Measurements from ENCODE around the gene CELF2.

The CELF2 gene

DNA sequence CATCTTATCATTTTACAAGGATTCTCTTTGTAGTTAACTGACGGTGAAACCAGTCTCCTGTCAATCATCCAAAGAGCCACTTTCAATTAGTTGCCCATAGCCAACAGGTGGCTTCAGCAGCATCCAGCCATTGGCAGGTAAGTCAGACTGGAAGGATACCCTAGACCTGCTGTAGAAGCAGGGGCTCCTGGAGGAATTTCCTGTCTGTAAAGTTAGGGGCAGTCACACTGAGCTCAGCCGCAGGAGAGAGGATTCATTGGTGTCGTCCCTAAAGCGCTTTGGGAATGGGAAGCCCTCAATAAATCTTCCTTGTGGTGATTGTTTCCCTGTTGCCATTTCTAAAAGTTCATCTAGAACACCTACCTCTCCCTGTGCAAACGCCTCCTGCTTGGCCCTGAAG is 140.4 kb downstream of the CELF2 start:
- no peak for DNase-seq

DNA sequence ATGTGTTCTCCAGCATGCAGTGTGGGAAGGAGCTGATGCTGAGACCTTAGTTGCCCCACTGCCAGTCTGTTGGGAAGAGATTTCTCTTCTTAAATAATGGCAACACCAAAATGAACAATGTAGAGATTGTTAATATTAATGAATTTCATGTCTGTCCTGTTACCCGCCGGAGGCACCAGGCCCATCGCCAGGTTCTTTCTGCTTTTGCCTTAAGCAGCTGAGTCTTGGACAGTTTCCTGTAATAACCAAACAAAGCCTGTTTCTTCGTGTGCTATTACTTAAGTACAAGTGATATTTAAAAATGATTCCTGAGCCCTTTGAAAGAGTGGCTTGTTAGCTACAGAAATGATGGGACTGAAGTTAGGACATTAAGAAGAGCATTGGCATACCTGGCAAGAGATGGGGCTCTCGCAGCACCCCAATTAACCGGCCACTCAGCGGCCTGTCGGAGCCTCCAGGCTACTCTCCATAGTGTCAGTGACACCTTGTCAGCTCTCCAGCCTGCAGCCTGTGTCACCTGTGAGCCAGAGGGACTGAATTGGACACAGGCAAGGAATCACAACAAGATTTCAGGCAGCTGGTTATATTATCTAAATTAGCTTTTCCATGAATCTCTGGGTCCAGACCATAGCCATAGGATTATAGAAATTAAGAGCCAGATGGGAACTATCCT is 142.0 kb downstream of the CELF2 start:
- DNase-seq, result no peak

DNA sequence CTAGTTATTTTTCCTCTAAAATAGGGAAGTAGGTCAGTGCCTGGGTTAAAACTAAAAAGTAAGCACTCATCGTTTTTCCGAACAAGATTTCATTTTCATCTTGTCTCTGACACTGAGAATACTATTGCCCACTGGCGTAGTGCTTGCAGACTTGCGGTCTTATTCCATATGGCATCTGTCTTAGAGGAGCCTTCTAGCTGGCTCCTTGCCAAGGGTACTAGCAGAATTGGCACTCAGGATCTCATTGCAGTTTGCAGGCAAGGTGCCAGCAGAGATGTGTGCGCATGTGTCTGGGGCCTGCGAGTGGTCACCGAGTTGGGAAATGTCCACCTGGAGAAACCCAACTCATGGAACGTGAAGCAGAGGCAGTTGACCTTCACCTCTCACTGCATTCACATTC is 143.4 kb downstream of the CELF2 start:
- no peak for DNase-seq

DNA sequence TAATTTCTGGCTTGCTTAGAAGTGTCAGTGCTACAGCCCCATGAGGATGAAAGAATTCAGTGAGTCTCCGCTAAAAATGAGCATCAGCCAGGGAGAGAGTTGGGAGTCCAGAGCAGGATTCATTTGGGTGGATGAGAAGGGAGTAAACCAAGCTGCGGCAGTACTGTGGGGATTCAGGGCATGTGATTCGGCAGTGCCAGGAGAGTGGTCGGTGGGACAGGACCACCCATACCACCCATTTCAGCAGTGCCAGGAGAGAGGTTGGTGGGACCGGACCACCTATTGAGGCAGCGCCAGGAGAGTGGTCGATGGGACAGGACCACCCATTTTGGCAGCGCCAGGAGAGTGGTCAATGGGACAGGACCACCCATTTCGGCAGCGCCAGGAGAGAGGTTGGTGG is 144.2 kb downstream of the CELF2 start:
- no peak for DNase-seq

DNA sequence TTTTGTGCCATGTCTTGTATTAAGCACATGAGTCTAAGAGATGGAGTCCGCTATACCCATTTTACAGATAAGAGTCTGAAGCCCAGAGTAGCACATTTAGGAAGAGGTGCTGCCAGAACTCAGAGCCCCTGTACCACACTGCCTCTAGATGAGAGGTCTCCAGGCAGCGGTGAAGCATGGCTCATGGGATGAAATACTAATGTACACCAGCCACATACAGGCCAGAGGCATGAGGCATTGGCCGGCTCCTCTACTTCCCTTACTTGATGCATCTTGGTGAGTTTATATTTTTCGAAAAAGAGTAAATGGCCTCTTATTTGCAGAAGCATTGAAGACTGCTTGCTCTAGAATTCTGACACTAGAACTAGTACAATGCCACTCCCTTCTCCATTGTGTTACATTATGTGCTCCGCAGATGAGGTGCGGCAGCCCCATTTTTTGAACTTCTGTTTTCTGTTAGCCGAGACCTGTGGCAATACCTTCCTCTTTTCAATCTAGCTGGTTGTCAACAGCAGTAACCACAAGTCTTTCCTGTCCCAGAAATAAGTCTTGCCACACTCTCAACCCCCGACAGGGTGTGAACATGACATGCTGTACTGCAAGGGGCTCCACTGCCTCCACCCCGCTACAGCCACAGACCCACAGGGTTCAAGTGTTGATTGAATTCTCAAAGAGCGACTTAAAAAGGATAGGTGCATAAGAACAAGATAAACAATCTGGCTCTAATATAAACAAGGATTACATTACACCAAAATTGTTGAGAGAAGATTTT is 145.3 kb downstream of the CELF2 start:
- DNase-seq, result no peak

DNA sequence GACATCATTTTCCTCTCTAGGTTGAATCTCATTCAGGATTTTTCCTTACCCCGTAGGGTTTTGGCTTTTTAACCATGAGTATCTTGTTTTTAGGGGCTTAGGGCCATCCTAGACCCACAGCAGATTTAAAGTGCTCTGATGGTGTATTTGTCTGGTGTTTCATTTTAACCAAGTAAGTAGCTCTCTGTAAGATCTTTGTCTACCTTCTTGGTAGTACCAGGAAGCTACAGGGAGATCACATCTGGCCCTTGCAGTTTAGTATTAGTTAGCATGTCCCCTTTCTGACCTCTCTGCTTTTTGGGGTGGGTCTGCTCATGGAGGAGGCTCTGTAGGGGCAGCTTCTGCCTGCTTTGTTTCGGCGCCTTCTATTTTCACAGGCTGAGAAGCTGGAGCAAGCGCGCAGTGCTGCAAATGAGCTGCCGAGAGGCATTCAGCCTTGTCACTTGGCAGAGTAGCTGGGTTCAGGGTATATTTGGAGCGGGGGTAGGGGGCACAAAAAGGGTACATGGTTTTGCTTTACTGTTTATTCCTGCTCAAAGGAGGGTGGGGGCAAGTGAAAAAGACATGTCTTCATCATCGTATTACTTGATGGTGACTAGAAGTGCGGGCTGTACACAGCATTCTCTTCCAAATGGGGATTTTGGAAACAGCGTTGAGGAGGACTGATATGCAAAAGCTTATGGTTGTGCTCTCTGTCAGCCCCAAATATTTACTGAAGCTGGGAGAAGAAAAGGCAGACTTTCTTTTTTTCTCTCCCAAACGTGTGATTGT is 146.3 kb downstream of the CELF2 start:
- no peak for DNase-seq

DNA sequence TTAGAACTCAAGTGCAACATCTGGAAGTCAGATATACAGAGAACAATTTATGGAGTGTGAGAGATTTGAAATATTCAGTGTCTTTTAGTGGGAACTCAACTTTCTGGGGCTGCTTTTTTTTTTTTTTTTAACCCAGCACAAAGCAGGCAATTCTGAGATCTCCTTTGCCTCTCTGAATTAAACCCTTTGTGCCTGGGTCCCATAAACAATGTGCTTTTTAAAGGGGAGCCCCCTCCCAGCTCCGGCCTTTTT is 146.8 kb downstream of the CELF2 start:
- no peak for DNase-seq

DNA sequence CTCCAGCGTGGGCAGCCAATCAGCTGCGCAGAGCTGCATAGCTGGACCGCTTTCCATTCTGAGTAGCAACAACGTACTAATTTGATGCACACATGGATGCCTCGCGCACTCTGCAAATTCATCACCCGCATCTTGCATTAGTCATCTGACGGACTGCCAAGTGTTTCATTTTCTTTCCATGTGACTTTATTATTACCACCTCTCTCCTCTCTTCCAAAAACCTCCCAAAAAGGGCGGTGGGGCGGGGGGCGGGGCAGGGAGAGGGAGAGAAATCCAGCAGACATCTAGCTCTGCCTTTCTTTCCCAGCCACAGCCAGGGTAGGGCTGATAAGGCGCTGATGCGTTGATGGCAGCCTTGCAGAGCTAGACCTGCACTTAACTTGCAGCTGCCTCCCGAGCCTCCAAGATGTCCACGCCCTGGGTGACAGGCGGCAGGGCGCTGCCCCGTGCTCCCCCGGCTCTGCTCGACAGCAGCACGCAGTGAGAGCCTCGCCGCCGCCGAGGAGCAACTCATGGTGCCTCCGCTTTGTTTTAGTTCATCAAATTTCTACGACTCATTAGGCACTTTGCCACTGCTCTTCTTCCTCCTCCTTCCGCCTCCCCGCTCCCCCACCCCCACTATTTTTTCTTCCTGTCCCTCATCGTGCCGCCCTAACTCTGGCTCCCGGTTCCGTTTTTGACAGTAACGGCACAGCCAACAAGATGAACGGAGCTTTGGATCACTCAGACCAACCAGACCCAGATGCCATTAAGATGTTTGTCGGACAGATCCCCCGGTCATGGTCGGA is 147.3 kb downstream of the CELF2 start:
- peak; percentile 46 for DNase-seq

DNA sequence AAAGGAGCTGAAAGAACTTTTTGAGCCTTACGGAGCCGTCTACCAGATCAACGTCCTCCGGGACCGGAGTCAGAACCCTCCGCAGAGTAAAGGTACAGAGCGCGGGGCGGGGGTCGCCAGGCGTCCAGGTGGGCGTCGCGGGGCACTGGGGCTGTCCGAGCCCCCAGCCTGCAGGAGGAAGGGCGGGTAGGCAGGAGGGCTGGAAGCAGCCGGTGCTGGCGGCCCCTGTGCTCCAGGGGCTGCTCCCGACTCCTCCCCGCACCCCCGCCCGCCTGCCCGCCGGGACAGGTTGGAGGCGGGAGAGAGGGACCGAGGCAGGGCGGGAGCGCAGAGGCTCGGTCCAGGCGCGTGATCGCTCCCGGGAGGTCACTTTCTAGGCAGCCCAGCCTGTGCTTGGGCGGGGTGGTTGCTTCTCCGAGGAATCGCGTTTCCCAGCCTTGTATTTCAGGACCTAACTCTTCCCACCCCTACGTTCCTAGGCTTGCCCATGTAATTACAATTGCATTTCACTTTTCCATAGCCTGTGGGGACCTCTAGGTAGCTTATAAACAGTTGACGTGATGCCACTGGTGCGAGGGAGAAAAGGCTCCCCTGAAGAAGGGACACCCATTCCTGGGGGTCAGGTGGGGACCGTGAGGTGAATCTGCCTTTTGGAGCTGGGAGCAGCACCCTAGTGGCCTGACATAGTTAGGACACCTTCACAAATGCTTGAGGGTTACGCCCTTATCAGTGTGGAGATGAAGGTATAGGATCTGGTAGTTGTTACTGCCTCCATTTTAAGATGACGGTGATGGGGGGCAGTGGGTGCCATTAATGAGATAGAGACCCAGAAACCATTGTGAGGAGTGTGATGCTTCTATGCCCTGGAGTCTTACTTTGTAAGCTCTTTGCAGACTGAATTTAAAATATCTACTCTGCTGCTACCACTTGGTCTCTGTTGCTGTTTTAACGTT is 148.2 kb downstream of the CELF2 start:
- peak; percentile 41 for DNase-seq

DNA sequence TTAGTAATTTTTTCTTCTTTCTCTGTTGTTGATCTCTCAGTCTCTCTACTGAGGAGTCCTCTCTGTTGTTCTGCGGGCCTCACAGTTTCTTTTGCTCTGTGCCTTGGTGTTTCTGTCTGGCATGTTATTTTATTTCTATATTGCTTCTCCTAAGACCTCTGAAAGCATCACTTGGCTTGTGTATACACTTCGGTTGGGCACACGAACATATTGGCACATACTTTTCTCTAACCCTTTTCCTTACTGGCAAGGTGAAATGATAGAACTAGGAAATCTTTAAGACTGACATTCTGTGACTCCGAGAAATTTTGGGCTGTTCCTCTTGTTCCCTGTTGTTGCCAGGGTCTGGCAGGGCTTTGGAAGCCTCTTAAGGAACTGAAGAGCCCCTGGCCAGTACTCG is 148.9 kb downstream of the CELF2 start:
- no peak for DNase-seq

DNA sequence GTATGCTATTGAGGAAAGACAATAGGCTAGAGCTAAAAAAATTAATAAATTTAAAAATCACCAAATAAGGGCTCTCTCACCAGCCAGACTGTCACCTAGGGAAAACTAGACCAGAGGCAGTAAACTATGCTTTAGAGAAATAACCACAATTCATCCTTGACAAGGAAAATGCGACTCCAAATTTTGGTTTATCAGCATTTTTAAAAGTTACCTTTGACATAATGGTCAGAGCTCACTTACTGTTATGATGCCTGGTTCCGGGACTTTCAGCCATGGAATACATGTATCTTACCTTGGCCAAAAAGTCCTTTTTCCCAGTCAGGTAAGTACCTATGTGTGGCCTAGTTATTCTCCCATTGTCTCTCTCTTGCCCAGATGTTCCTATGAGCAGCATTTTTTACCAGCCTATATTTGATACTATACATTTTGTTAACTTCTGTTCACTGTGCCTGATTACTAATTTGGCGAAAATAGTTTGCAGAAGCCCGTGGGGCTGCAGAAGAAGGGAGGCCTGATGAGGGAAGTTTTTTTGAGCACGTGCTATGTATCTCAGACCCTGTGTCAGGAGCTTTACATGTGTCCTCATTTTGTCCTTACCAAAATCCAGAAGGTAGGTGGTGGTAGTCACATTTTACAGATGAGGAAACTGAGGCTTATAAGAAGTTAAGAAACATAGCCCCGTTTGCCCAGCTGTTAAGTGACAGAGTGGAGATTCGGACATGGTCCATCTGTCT is 149.7 kb downstream of the CELF2 start:
- DNase-seq, result no peak

DNA sequence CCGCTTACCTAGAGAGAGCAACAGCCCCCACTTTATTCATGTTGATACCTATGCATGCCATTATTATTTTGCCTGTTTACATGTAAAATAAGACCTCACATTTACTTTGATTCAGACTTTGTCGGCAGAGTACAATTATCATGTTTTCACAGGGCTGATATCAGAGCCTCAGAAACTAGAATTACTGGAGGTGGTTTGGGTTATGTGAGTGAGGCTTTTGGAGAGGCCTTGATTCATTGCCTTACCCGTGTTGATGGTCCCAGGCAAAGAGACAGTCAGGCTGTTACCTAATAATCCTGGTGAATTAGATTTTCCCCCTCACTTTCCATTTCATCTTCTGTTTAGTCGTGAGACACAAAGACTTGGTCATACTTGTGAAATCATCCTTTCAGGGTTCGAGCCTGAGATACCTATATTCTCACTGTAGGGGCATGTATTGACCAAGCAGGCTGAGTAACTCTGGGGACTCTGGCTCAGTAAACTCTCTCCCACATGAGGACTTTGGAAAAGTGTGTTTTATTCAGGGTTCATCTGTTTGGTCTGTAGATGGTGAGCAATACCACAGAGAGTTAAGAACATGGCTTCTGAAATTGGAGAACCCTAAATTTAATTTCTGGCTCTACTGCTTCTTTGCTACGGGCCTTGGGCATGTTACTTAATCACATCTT is 150.9 kb downstream of the CELF2 start:
- DNase-seq, result no peak

DNA sequence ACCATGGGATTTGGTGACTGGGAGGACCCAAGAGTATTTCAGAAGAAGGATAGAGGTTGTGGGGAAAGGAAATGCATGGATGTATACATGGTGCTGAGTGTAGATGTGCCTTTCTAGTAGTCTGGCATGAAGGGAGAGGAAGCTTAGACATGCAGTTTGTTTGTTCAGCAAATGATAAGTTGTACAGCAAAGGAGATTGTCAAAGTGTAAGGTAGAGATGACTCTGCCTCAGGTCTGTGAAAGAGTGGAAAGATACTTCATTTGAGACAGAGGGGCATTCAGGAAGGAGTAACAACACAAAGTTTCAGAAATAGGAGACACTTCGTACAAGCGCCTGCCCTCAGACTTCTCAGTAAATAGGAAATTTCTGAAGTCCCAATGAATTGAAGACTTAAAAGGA is 152.3 kb downstream of the CELF2 start:
- no peak for DNase-seq

DNA sequence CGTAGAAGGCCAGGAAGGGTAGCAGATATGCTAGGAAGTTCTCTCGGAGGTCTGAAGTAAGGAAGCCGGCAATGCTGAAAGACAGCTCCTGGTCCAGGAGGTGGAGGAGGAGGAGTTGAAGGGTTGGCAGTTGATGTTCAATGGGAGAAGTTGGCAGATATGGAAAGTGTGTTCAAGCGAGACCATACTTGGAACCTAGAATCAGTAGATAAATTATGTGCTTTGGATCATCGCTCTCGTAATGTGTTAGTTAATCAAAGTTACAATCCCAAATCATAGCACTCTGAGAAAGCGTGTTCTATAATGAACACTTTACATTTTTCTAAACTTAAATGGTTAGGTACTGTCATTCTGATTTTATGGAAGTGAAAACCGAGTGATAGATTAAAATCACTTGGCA is 152.9 kb downstream of the CELF2 start:
- DNase-seq, result no peak

DNA sequence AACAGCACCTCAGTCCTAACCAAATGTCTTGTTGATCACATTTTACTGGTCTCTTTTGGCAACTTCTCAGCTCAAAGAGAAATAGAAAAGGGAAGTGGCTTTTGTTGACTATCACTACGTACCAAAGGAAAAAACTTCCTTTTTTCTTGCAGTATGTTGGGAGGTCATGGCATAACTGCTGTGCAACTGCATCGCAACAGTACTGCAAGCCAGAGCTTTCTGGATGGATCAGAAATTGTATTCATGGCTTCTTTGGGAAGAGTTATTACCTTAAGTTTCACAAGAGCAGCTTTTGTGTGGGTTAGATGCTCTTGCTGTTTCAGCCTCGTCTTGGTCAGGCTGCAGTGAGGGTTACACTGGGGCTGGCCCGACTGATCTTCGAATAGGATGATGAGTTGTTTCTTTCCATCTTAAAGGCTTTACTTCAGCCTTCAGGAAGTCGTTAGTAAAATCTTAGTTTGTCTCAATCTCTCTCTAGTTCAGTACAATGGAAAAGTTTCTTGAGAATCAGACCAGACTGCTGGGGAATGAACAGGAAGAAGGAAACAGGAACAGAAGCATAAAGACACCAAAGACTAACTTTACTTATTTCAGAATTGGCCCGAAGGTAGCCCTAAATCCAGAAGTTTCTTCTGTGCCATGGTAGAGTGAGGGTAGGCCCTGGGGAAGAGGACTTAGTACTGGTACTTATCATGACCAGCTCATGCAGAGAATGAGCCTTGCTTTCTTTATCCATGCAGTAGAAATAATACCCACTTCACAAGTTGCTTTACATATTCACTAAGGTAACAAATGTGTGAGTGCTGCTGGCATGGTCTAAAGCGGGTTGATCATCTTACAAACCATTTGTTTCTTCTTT is 153.6 kb downstream of the CELF2 start:
- no peak for DNase-seq

DNA sequence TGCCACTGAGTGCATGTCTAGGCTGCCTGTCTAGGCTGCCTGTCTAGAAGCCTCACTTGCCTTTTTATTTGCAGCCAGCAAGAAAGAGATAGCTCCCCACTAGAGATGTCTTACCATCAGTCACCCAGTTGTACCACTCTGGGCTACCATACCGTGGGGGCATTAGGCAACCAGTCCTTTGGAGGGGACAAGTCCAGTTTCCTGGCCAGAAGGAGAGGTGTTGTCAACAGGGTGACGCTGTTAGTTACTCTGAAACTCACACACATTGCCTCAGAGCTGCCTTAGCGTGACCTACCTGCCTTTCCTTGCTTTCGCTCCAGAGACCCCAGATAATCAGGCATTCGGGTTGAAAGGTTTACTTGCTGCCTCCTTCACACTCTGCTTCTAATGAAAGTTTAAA is 155.4 kb downstream of the CELF2 start:
- DNase-seq, result no peak

DNA sequence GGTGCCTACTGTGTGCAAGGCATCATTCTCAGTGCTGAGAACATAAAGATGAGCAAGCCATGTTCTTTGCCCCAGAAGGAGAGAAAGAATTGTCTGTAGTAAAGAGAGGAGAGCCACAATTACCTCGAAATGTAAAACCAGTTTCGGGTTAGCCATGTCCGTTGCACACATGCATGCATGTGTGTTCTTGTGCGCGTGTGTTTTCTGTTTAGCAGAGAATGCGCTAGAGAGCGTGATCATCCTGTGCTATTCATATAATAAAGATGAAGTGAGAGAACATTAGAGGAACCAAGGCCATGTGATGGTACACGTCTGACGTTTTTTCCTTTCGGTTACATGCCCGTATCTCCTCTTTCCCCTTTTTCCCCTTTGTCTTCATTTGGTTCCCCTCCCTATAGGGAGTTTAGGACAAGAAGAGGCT is 158.2 kb downstream of the CELF2 start:
- DNase-seq, result no peak

DNA sequence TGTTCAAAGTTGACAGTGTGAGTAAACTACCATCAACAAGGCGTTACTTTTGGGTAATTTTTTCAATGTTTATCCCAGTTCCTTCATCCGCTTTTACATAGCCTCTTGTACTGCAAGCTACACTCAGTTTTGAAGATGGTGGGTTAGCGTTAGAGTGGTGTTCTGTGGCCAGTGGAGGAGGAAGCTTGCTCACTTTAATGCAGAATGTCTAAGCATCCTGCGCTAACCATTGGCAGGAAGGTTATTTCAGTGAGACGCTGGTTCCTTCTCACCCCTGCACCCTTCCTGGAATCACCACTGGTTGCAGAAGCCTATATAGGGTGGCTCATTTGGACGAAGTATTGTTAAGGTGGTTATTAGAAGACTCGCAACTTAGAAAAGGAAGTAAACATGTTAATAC is 159.1 kb downstream of the CELF2 start:
- DNase-seq, result no peak

DNA sequence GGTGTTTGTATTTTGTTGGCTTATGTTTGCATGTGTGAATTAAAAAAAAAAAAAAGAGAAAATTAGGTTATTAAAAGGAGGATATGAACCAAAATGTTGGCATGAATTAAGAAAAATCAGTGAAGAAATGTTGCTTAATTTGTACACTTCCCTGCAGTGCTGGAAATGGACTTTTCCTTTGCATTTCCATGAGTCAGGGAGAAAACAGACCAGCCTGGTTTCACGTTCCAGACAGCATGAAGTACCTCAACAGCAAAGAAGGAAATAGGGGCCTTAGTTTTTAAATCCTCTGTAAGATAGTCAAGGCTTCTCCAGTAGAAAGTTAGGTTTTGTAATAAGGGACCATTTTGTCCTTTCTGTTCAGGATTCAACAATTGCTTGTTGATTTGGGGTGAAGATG is 159.7 kb downstream of the CELF2 start:
- DNase-seq, result no peak

DNA sequence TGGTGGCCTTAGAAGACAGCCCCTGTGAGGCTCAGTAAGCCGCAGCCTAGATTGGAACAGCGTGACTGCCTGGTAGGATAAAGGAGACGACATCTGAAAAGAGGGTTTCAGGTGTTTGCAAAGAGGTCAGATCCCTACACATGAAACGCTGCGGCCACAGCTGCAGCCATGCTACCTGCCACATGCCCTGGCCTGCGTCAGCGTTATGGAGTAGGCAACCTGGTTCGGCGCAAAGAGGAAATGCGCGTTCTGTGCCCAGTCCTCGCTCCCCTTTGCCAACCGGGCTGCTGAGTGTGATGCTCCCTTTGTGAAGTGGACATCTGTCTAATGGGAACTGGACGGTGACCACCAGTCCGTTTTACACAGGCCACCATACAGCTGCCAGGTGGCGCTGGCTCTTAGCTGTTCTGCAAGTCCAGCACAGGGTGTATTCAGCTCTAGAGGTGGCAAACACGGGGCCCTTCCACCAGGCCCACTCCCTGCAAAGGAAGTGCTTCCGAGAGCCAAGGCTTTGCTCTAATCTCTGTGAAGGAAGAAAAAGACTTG is 160.3 kb downstream of the CELF2 start:
- DNase-seq, result no peak

Data from NCI-H345 (cell line).